Breast epithelium (tissue), 4 donors: ENCODE measurements around the gene HIBADH. TPM values are rescaled to one million over a fixed set of nuclear protein-coding genes. Genes with fewer than 3 reads are reported as not detected.

Experiments
- DNase-seq, 2 donors: peaks; one replicate each; pipeline ENCODE4 v3.0.0-alpha.2; 2019; ENCODE audit warnings: low spot score in 2 of 2
- H3K27ac ChIP-seq, 2 donors: fragments of 200-600 bp; sonication (generic) in 1 of 2; one replicate each; pipeline ENCODE4 v1.5.1; 2016 to 2019; ENCODE audit warnings: mild to moderate bottlenecking in 1 of 2
- H3K27me3 ChIP-seq, 2 donors: fragments of 200-600 bp; sonication (generic) in 1 of 2; one replicate each; pipeline versions ENCODE4 v1.5.1 to v1.6.0; 2017 to 2019; ENCODE audit warnings: control low read depth in 1 of 2, mild to moderate bottlenecking in 1 of 2
- H3K36me3 ChIP-seq: fragments of 200-600 bp; one replicate; pipeline ENCODE4 v1.5.1; 2019
- H3K4me1 ChIP-seq, 2 donors: fragments of 200-600 bp; sonication (generic); one replicate each; pipeline ENCODE4 v1.5.1; 2016 to 2019; ENCODE audit warnings: control low read depth in 1 of 2
- H3K4me3 ChIP-seq, 3 donors: fragments of 200-600 bp; sonication (generic); 1 replicate in 2 of 3; 2 replicates in 1 of 3; pipeline ENCODE4 v1.5.1; 2016 to 2019; ENCODE audit warnings: mild to moderate bottlenecking in 3 of 3, moderate library complexity in 2 of 3
- H3K9me3 ChIP-seq, 2 donors: fragments of 200-600 bp; sonication (generic) in 1 of 2; one replicate each; pipeline ENCODE4 v1.5.1; 2016 to 2019; ENCODE audit warnings: control low read depth in 1 of 2
- POLR2A ChIP-seq: fragments of 450-650 bp; IDR thresholded peaks from one replicate; pipeline ENCODE4 v1.6.1; 2016; ENCODE audit warnings: antibody characterized with exemption, mild to moderate bottlenecking, moderate library complexity
- POLR2AphosphoS5 ChIP-seq, 3 donors: sonication (generic); formaldehyde crosslinking; IDR thresholded peaks; one replicate each; pipeline ENCODE4 v1.6.1; 2017; ENCODE audit warnings: antibody characterized with exemption in 3 of 3
- intact Hi-C: fragments of 100-400 bp; cut with DNase I; formaldehyde crosslinking; loops from one replicate; pipeline ENCODE4 v1.15.1; 2023; ENCODE audit warnings: low total_unique reads
- total RNA-seq, 3 donors: library from RNA; depleted of rRNA; stranded (reverse); fragments of >200 nt; gene quantifications; one replicate each; pipeline ENCODE4 v1.1.0, GENCODE V29; 2016
- TF ChIP-seq, protein P1 (sequence below), 3 donors: fragments of 450-650 bp; IDR thresholded peaks; one replicate each; pipeline ENCODE4 v1.5.1; 2016 to 2017; ENCODE audit warnings: antibody characterized with exemption in 3 of 3, mild to moderate bottlenecking in 3 of 3, moderate library complexity in 3 of 3

The HIBADH gene
- total RNA-seq, 3 donors from 2014 or later = 50.5 to 80.1 (median 67.5) TPM

DNA sequence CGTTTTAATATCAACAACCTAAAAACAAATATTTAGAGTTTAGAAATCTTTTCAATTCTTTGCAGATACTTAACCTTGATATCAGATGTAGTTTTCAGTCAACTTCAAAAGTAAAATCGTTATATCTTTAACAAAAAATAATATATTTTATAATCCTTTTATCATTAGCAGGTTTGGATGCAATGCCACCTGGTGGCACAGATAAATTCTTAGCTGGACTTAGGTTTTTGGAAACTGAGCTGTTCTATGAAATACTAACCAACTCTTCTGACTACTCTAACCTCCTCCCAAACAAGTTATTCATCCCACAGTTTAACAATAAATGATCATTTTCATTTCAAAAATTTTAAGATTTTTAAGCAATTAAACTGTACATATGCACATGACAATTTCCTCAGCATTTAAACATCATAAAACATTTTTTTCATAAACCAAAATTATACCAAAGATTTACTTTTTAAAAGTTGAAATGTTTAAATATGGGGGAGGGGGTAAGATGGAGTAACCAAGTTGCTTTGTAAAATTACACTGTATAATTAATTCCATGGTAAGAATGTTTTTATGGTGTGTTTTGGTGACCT, 56.9 kb downstream of the HIBADH start:
- Histone ChIP-seq H3K27me3 (no peaks in the 10 kb centered on the region), H3K4me3 (no peak overlapping the region), H3K4me1 (no peaks in the 10 kb centered on the region), H3K27ac (no peak overlapping the region), H3K9me3 (no peaks in the 10 kb centered on the region), H3K36me3 (no peaks in the 10 kb centered on the region)
- no peak for TF ChIP-seq POLR2AphosphoS5 (IDR thresholded peaks at IDR 0.05)
- TF ChIP-seq, protein P1, sequence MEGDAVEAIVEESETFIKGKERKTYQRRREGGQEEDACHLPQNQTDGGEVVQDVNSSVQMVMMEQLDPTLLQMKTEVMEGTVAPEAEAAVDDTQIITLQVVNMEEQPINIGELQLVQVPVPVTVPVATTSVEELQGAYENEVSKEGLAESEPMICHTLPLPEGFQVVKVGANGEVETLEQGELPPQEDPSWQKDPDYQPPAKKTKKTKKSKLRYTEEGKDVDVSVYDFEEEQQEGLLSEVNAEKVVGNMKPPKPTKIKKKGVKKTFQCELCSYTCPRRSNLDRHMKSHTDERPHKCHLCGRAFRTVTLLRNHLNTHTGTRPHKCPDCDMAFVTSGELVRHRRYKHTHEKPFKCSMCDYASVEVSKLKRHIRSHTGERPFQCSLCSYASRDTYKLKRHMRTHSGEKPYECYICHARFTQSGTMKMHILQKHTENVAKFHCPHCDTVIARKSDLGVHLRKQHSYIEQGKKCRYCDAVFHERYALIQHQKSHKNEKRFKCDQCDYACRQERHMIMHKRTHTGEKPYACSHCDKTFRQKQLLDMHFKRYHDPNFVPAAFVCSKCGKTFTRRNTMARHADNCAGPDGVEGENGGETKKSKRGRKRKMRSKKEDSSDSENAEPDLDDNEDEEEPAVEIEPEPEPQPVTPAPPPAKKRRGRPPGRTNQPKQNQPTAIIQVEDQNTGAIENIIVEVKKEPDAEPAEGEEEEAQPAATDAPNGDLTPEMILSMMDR (IDR thresholded peaks at IDR 0.05) = peak in 1 of 3 donors; percentile 13
- intact Hi-C loops = no loop called here
- no peak for DNase-seq

DNA sequence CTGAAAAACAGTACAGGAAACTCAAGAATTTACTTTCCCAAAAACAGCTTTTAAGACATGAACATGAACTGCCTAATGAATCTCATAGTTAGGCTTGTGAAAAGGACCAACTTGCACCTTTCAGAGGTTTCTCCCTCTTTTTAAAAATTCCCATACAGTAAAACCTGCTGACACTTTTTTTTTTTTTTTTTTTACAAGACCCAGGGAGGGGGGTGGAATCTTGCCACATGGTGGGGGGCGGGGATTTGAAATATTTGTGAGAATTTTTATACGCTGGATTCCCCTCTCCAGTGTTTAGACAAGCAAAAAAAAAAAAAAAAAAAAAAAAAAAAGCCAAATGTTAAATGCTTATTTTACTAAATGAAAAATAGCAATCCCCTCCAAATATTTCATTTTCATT, 57.4 kb downstream of the HIBADH start:
- no peaks in the 10 kb centered on the region for H3K4me1 ChIP-seq
- no peak overlapping the region for H3K27ac ChIP-seq
- H3K4me3 ChIP-seq = no peak overlapping the region
- no peak for DNase-seq
- H3K9me3 ChIP-seq = no peaks in the 10 kb centered on the region
- no peaks in the 10 kb centered on the region for H3K36me3 ChIP-seq
- intact Hi-C loops = no loop called here
- no peaks in the 10 kb centered on the region for H3K27me3 ChIP-seq
- TF ChIP-seq, protein P1 (IDR thresholded peaks at IDR 0.05) = no peak
- TF ChIP-seq POLR2AphosphoS5 (IDR thresholded peaks at IDR 0.05) = no peak
- TF ChIP-seq POLR2A = no peak

DNA sequence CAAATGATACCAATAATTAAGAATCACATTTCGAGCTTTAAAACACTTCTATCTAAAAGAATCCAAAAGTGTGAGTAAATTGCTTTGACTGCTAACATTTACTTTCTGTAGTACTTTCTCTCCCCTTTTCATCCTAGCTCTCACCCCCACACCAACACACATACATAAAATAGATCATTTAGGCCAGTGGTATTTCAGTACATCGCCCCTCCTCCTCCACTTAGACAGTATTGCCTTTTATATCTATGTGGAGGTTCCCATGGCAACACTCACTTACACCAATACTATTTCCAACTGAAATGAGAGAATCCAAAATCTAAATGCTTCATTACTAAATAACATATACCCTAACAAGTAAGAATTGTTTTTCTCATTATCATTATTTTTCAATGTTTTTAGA, 58.9 kb downstream of the HIBADH start:
- Histone ChIP-seq H3K4me3 (no peak overlapping the region), H3K27me3 (no peaks in the 10 kb centered on the region), H3K36me3 (no peaks in the 10 kb centered on the region), H3K4me1 (no peaks in the 10 kb centered on the region), H3K9me3 (no peaks in the 10 kb centered on the region), H3K27ac (no peak overlapping the region)
- TF ChIP-seq, protein P1 (IDR thresholded peaks at IDR 0.05) = no peak
- no peak for TF ChIP-seq POLR2AphosphoS5 (IDR thresholded peaks at IDR 0.05)
- TF ChIP-seq POLR2A = no peak
- intact Hi-C loops = no loop called here
- DNase-seq = no peak

DNA sequence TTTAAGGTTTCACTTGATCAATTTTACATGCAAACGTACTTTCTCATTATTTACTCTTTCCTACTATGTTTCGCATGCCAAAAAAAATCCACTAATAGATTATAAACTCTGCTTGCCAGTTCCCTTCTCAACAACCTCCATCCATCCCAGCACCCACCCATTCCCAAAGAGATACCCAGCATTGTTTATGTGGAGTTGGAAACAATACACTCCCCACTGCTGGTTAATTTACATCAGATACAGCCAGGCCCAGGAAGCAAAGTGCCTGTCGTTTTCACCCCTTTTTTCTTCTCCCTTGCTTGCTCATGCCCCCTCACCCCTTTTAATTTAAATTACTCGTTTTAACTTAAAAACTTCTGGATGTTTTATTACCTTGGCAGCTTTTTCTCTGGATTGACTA, 59.9 kb downstream of the HIBADH start:
- Histone ChIP-seq H3K4me1 (no peaks in the 10 kb centered on the region), H3K36me3 (no peaks in the 10 kb centered on the region), H3K27me3 (no peaks in the 10 kb centered on the region), H3K4me3 (no peak overlapping the region), H3K27ac (no peak overlapping the region), H3K9me3 (no peaks in the 10 kb centered on the region)
- intact Hi-C loops = no loop called here
- no peak for DNase-seq
- TF ChIP-seq, protein P1 (IDR thresholded peaks at IDR 0.05) = no peak
- TF ChIP-seq POLR2AphosphoS5 (IDR thresholded peaks at IDR 0.05) (no peak), POLR2A (no peak)

DNA sequence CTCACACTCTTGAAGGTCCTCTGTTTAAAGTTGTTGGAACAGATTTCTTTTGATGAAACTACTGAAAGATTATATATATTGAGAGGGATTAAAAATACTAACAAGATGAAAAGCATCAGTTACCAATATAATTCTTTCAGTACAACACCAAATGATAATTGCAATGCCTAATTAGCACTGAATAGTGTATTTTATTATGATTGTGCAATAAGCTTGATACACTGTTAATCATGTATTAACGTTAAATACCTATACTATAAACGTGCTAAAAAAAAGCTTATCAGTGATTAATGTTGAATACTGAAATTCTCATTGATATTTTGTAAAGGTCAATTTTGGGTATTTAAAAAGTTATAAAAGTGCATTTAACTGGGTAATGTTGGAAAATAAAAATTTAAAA, 61.5 kb downstream of the HIBADH start:
- intact Hi-C loops = no loop called here
- TF ChIP-seq POLR2AphosphoS5 (IDR thresholded peaks at IDR 0.05) (no peak), POLR2A (no peak)
- TF ChIP-seq, protein P1 (IDR thresholded peaks at IDR 0.05) = no peak
- DNase-seq = no peak
- no peaks in the 10 kb centered on the region for H3K27me3 ChIP-seq
- no peak overlapping the region for H3K4me3 ChIP-seq
- H3K4me1 ChIP-seq = no peaks in the 10 kb centered on the region
- H3K36me3 ChIP-seq = no peaks in the 10 kb centered on the region
- H3K27ac ChIP-seq = no peak overlapping the region
- H3K9me3 ChIP-seq = no peaks in the 10 kb centered on the region
